H1 (cell line): ENCODE data around the gene DDX3X.

Experiments
- CHD2 ChIP-seq: IDR thresholded peaks from 2 replicates; pipeline ENCODE4 v1.6.1; 2012; ENCODE audit warnings: low read length, improper control_type of control experiment
- EP300 ChIP-seq, 2 experiments: IDR thresholded peaks; 1 replicate in 1 of 2; 2 replicates in 1 of 2; pipeline ENCODE4 v1.6.1; 2011 to 2012; ENCODE audit warnings: low read depth in 2 of 2, low read length in 2 of 2, mild to moderate bottlenecking in 2 of 2, borderline replicate concordance in 1 of 2, inconsistent platforms in 1 of 2, moderate library complexity in 1 of 2
- FOSL1 ChIP-seq: IDR thresholded peaks from 2 replicates; pipeline ENCODE4 v1.6.1; 2011; ENCODE audit warnings: mild to moderate bottlenecking, low read depth, low read length, moderate library complexity; ENCODE audit not compliant: insufficient read depth
- JUN ChIP-seq: IDR thresholded peaks from 2 replicates; pipeline ENCODE4 v1.6.1; 2011; ENCODE audit warnings: low read depth, mild to moderate bottlenecking, improper control_type of control experiment, low read length
- KDM5A ChIP-seq: fragments of 200-600 bp; IDR thresholded peaks from 2 replicates; pipeline ENCODE4 v1.7.1; 2012; ENCODE audit warnings: mild to moderate bottlenecking, low read length, inconsistent platforms, mixed read lengths
- POLR2AphosphoS5 ChIP-seq: IDR thresholded peaks from 2 replicates; pipeline ENCODE4 v1.6.1; 2011; ENCODE audit warnings: low read depth, low read length
- RAD21 ChIP-seq, 2 experiments: IDR thresholded peaks in 1 of 2; conservative IDR thresholded peaks in 1 of 2; 2 replicates each; pipeline ENCODE4 v1.6.1; 2011; ENCODE audit warnings: low read depth in 2 of 2, low read length in 2 of 2, improper control_type of control experiment in 1 of 2, inconsistent platforms in 1 of 2, mild to moderate bottlenecking in 1 of 2, moderate library complexity in 1 of 2
- TF ChIP-seq, protein P1 (sequence below): IDR thresholded peaks from 2 replicates; pipeline ENCODE4 v1.6.1; 2012; ENCODE audit warnings: inconsistent platforms
- TF ChIP-seq, protein P2 (sequence below), 3 experiments: IDR thresholded peaks; 1 replicate in 2 of 3; 2 replicates in 1 of 3; pipeline versions ENCODE4 v1.5.1 to v1.6.1; 2011; ENCODE audit warnings: low read length in 3 of 3, mild to moderate bottlenecking in 3 of 3, inconsistent platforms in 2 of 3, low read depth in 1 of 3, moderate library complexity in 1 of 3; ENCODE audit not compliant: insufficient read depth in 1 of 3; ENCODE audit errors: control extremely low read depth in 1 of 3

- TF ChIP-seq, protein P1, sequence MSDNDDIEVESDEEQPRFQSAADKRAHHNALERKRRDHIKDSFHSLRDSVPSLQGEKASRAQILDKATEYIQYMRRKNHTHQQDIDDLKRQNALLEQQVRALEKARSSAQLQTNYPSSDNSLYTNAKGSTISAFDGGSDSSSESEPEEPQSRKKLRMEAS: no peak
- TF ChIP-seq, protein P2, sequence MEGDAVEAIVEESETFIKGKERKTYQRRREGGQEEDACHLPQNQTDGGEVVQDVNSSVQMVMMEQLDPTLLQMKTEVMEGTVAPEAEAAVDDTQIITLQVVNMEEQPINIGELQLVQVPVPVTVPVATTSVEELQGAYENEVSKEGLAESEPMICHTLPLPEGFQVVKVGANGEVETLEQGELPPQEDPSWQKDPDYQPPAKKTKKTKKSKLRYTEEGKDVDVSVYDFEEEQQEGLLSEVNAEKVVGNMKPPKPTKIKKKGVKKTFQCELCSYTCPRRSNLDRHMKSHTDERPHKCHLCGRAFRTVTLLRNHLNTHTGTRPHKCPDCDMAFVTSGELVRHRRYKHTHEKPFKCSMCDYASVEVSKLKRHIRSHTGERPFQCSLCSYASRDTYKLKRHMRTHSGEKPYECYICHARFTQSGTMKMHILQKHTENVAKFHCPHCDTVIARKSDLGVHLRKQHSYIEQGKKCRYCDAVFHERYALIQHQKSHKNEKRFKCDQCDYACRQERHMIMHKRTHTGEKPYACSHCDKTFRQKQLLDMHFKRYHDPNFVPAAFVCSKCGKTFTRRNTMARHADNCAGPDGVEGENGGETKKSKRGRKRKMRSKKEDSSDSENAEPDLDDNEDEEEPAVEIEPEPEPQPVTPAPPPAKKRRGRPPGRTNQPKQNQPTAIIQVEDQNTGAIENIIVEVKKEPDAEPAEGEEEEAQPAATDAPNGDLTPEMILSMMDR (IDR thresholded peaks at IDR 0.05; ENCODE audit: control extremely low read depth in 1 of 3, insufficient read depth in 1 of 3, low read depth in 1 of 3, low read length in 3 of 3): no peak
- TF ChIP-seq CHD2 (no peak), EP300 (IDR thresholded peaks at IDR 0.05; ENCODE audit: borderline replicate concordance in 1 of 2, low read depth in 2 of 2, low read length in 2 of 2) (no peak), RAD21 (IDR thresholded peaks at IDR 0.05 in 1 of 2, conservative IDR thresholded peaks at IDR 0.05 in 1 of 2; ENCODE audit: low read depth in 2 of 2, low read length in 2 of 2) (no peak), KDM5A (no peak), FOSL1 (no peak), JUN (no peak), POLR2AphosphoS5 (no peak)
Measured at GRCh38 chrX:41303013-41303412, 30.9 kb upstream of the DDX3X start.
